Ovary (tissue), 3 donors: Measurements from ENCODE around the gene USP2.

ENCODE experiments used
- POLR2A ChIP-seq: fragments of 450-650 bp; IDR thresholded peaks from one replicate; pipeline ENCODE4 v1.6.1; 2017; ENCODE audit warnings: antibody characterized with exemption, mild to moderate bottlenecking, moderate library complexity
- TF ChIP-seq, protein P1 (sequence below), 3 donors: fragments of 450-650 bp in 2 of 3; fragments of 200-600 bp in 1 of 3; IDR thresholded peaks; one replicate each; pipeline versions ENCODE4 v1.5.1 to v1.8.0; 2016 to 2022; ENCODE audit warnings: antibody characterized with exemption in 3 of 3, mild to moderate bottlenecking in 1 of 3
- donor health status: DM: no; HTN: no; CAD: no.

DNA sequence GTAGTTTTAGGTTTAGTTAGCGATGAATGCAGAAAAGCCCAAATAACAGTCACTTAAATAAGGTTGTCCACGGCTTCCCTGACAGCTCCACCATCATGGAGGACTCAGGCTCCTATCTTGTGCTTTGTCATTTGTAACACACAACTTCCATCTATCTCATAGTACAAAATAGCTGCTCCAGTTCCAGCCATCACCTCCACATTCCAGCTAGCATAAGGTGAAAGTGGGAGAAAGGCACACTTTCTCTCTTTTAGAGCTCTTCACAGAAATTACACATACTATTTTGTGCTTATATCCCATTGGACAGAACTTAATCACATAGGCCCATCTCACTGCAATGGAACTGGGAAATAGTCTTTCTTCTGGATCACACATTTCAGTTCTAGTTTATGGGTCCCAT, 32.8 kb upstream of the USP2 start:
- TF ChIP-seq, protein P1, sequence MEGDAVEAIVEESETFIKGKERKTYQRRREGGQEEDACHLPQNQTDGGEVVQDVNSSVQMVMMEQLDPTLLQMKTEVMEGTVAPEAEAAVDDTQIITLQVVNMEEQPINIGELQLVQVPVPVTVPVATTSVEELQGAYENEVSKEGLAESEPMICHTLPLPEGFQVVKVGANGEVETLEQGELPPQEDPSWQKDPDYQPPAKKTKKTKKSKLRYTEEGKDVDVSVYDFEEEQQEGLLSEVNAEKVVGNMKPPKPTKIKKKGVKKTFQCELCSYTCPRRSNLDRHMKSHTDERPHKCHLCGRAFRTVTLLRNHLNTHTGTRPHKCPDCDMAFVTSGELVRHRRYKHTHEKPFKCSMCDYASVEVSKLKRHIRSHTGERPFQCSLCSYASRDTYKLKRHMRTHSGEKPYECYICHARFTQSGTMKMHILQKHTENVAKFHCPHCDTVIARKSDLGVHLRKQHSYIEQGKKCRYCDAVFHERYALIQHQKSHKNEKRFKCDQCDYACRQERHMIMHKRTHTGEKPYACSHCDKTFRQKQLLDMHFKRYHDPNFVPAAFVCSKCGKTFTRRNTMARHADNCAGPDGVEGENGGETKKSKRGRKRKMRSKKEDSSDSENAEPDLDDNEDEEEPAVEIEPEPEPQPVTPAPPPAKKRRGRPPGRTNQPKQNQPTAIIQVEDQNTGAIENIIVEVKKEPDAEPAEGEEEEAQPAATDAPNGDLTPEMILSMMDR (IDR thresholded peaks at IDR 0.05): no peak
- no peak for TF ChIP-seq POLR2A
